ENCODE results near the gene FOXP1. TPM values are rescaled to one million over a fixed set of nuclear protein-coding genes. Genes with fewer than 3 reads are reported as not detected.

FOXP1 gene
- total RNA-seq, 1 donor from 2014 or later = 107 TPM

DNA sequence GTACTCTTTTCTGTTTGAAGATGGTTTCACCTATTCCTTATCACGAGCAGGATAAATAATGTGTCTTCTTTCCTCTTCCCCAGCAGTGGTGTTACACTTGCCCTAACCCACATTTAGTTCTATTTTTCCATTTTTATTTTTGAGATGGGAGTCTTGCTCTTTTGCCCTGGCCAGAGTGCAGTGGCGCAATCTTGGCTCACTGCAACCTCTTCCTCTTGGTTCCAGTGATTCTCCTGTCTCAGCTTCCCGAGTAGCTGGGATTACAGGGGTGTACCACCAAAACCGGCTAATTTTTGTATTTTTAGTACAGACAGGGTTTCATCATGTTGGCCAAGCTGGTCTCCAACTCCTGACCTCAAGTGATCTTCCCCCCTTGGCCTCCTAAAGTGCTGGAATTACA, 372.4 kb downstream of the FOXP1 start:
- H3K36me3 ChIP-seq (ENCODE audit: insufficient read depth, low read length) = no peaks in the 10 kb centered on the region
- Mint-ChIP-seq H3K4me1 (ENCODE audit: low read depth, unreplicated experiment) (peaks cover 28% of the 10 kb centered on the region), H3K27me3 (ENCODE audit: low read depth, unreplicated experiment) (no peaks in the 10 kb centered on the region), H3K36me3 (ENCODE audit: low read depth, unreplicated experiment) (peaks cover 5% of the 10 kb centered on the region), H3K27ac (ENCODE audit: unreplicated experiment) (no peak overlapping the region), H3K4me3 (ENCODE audit: unreplicated experiment) (no peak overlapping the region), H3K9me3 (ENCODE audit: unreplicated experiment) (no peaks in the 10 kb centered on the region)
- no peaks in the 10 kb centered on the region for H3K27me3 ChIP-seq (ENCODE audit: insufficient read depth, low read length)
- H3K79me2 ChIP-seq (ENCODE audit: insufficient read depth, low read length) = peaks cover 68% of the 10 kb centered on the region
- H3K4me2 ChIP-seq (ENCODE audit: low read length) = peak overlapping the region; percentile 21
- H3K9me3 ChIP-seq (ENCODE audit: insufficient read depth, low read depth, low read length) = no peaks in the 10 kb centered on the region
- no peak overlapping the region for H3K9ac ChIP-seq (ENCODE audit: low read length)
- H3K4me3 ChIP-seq (ENCODE audit: insufficient read depth, low read depth, low read length) = no peak overlapping the region
- no peak for TF ChIP-seq EZH2 (IDR thresholded peaks at IDR 0.05; ENCODE audit: insufficient read depth, low read length)
- TF ChIP-seq, protein P1, sequence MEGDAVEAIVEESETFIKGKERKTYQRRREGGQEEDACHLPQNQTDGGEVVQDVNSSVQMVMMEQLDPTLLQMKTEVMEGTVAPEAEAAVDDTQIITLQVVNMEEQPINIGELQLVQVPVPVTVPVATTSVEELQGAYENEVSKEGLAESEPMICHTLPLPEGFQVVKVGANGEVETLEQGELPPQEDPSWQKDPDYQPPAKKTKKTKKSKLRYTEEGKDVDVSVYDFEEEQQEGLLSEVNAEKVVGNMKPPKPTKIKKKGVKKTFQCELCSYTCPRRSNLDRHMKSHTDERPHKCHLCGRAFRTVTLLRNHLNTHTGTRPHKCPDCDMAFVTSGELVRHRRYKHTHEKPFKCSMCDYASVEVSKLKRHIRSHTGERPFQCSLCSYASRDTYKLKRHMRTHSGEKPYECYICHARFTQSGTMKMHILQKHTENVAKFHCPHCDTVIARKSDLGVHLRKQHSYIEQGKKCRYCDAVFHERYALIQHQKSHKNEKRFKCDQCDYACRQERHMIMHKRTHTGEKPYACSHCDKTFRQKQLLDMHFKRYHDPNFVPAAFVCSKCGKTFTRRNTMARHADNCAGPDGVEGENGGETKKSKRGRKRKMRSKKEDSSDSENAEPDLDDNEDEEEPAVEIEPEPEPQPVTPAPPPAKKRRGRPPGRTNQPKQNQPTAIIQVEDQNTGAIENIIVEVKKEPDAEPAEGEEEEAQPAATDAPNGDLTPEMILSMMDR (IDR thresholded peaks at IDR 0.05; ENCODE audit: insufficient read depth, low read depth, low read length) = no peak
- FAIRE-seq (no peak), DNase-seq (ENCODE audit: low read depth) (no peak)
- no peak overlapping the region for H2AFZ ChIP-seq (ENCODE audit: low read depth, low read length)
- no peak overlapping the region for H3K27ac ChIP-seq (ENCODE audit: low read depth, low read length)
- H3K4me1 ChIP-seq (ENCODE audit: insufficient read depth, low read length) = peaks cover 21% of the 10 kb centered on the region
- peaks cover 56% of the 10 kb centered on the region for H4K20me1 ChIP-seq (ENCODE audit: insufficient read depth, low read length)

DNA sequence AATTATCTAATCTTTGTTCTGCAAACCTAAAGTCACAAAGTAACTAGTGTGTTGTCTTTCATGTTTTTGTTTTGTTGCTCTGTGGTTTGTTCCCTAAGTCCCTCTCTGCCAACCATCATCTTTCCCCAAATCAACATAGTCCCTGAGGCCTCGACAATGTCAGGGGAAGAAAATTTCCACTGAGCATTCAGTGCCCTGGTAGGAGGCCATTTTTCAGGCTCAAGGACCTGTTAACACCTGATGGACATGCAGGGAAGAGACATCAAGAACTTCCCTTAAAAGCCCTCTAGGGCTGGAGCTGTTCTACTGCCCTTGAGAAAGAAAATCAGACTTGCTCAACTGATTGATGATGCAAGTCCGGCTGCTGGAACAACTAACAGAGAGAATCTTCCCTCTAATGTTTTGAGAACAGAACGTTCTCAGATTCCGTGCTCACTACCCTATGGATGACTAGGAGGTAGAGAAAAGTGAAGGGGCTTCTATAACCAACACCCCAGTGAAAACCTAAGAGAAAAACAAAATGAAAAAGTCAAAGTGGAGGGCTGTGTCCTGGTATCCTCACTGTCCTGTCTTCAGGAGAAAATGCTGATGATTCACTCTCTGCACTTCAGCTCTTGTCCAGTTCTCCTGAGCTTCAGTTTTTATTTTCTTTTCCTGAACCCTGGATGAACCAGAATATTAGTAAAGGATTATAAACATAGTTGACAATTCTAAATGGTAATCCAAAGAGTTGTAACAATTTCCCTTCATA, 373.1 kb downstream of the FOXP1 start:
- Mint-ChIP-seq H3K27me3 (ENCODE audit: low read depth, unreplicated experiment) (no peaks in the 10 kb centered on the region), H3K27ac (ENCODE audit: unreplicated experiment) (peak overlapping the region; percentile 28), H3K9me3 (ENCODE audit: unreplicated experiment) (no peaks in the 10 kb centered on the region), H3K36me3 (ENCODE audit: low read depth, unreplicated experiment) (peaks cover 3% of the 10 kb centered on the region), H3K4me3 (ENCODE audit: unreplicated experiment) (peak overlapping the region; percentile 35), H3K4me1 (ENCODE audit: low read depth, unreplicated experiment) (peaks cover 28% of the 10 kb centered on the region)
- peak; percentile 47 for DNase-seq (ENCODE audit: low read depth)
- Histone ChIP-seq H3K27me3 (ENCODE audit: insufficient read depth, low read length) (no peaks in the 10 kb centered on the region), H3K36me3 (ENCODE audit: insufficient read depth, low read length) (no peaks in the 10 kb centered on the region), H3K4me1 (ENCODE audit: insufficient read depth, low read length) (peaks cover 21% of the 10 kb centered on the region), H2AFZ (ENCODE audit: low read depth, low read length) (no peak overlapping the region), H3K9ac (ENCODE audit: low read length) (peak overlapping the region; percentile 14), H3K4me3 (ENCODE audit: insufficient read depth, low read depth, low read length) (no peak overlapping the region), H3K4me2 (ENCODE audit: low read length) (peak overlapping the region; percentile 21), H3K79me2 (ENCODE audit: insufficient read depth, low read length) (peaks cover 68% of the 10 kb centered on the region), H3K27ac (ENCODE audit: low read depth, low read length) (peak overlapping the region; percentile 35), H4K20me1 (ENCODE audit: insufficient read depth, low read length) (peaks cover 56% of the 10 kb centered on the region), H3K9me3 (ENCODE audit: insufficient read depth, low read depth, low read length) (no peaks in the 10 kb centered on the region)
- TF ChIP-seq EZH2 (IDR thresholded peaks at IDR 0.05; ENCODE audit: insufficient read depth, low read length) = no peak
- TF ChIP-seq, protein P1 (IDR thresholded peaks at IDR 0.05; ENCODE audit: insufficient read depth, low read depth, low read length) = no peak
- peak; percentile 23 for FAIRE-seq

All from astrocyte (in vitro differentiated cells and primary cell).